Stimulated activated CD4-positive, alpha-beta T cell treated with anti-CD3 and anti-CD28 coated beads, Interleukin-1b, Interleukin-23, amount 100 ng/mL, for 1 hour (primary cell): ENCODE measurements around the gene PIGW.

Experiments used
- DNase-seq, 2 donors: peaks; one replicate each; pipeline ENCODE4 v3.0.0-alpha.2; 2020; ENCODE audit warnings: low read depth in 2 of 2

The PIGW gene

GRCh38 chr17:36545465-36546417 lies 11.0 kb downstream of the PIGW start:
- peak; percentile 88 to 94 for DNase-seq

- no peak for DNase-seq
These were observed 11.8 kb downstream of the PIGW start for GRCh38 chr17:36546418-36547093.

GRCh38 chr17:36547776-36548175 lies 13.0 kb downstream of the PIGW start:
- DNase-seq = no peak

- DNase-seq = no peak
These were observed 16.0 kb downstream of the PIGW start for GRCh38 chr17:36550491-36551417.

- DNase-seq = no peak
These were observed 18.7 kb downstream of the PIGW start for GRCh38 chr17:36553459-36553858.

GRCh38 chr17:36566081-36566480 lies 31.3 kb downstream of the PIGW start:
- no peak for DNase-seq

- DNase-seq = no peak
These were observed 40.2 kb downstream of the PIGW start for GRCh38 chr17:36575028-36575427.

GRCh38 chr17:36576793-36577192 lies 42.0 kb downstream of the PIGW start:
- DNase-seq = no peak

GRCh38 chr17:36578671-36579070 lies 43.9 kb downstream of the PIGW start:
- DNase-seq = no peak

GRCh38 chr17:36583787-36584186 lies 49.0 kb downstream of the PIGW start:
- no peak for DNase-seq

GRCh38 chr17:36586138-36586537 lies 51.4 kb downstream of the PIGW start:
- no peak for DNase-seq
